HepG2 (cell line): ENCODE data around the gene ANKRD62.

Experiments
- CTCF ChIP-seq: sonication (generic); formaldehyde crosslinking; IDR thresholded peaks from 2 replicates; pipeline ENCODE4 v1.5.0; 2020; ENCODE audit warnings: mild to moderate bottlenecking, missing genetic modification reagents, moderate library complexity
- HDAC2 ChIP-seq: sonication (generic); formaldehyde crosslinking; IDR thresholded peaks from 2 replicates; pipeline ENCODE4 v1.4.0; 2020; ENCODE audit warnings: missing genetic modification reagents
- NFKB2 ChIP-seq: sonication (generic); formaldehyde crosslinking; IDR thresholded peaks from 2 replicates; pipeline ENCODE4 v1.4.0; 2020; ENCODE audit warnings: missing genetic modification reagents, borderline replicate concordance
- POLR2A ChIP-seq, 2 experiments: IDR thresholded peaks; 2 replicates each; pipeline ENCODE4 v1.6.1; 2011; ENCODE audit warnings: low read depth in 2 of 2, low read length in 2 of 2, mild to moderate bottlenecking in 1 of 2, moderate library complexity in 1 of 2; ENCODE audit not compliant: insufficient read depth in 1 of 2
- POLR2AphosphoS2 ChIP-seq: IDR thresholded peaks from 2 replicates; pipeline ENCODE4 v1.6.1; 2011; ENCODE audit warnings: low read depth, low read length, improper control_type of control experiment
- RAD21 ChIP-seq: fragments of 450-650 bp; formaldehyde crosslinking; IDR thresholded peaks from 2 replicates; pipeline ENCODE4 v1.5.0; 2020; ENCODE audit warnings: mild to moderate bottlenecking
- TBL1XR1 ChIP-seq: fragments of 150-350 bp; IDR thresholded peaks from 2 replicates; pipeline ENCODE4 v1.6.1; 2014; ENCODE audit warnings: borderline replicate concordance, low read length; ENCODE audit not compliant: partially characterized antibody
- TOE1 ChIP-seq: sonication (generic); formaldehyde crosslinking; IDR thresholded peaks from 2 replicates; pipeline ENCODE4 v1.4.0; 2020; ENCODE audit warnings: mild to moderate bottlenecking, missing genetic modification reagents
- YEATS2 ChIP-seq: sonication (generic); formaldehyde crosslinking; IDR thresholded peaks from 2 replicates; pipeline ENCODE4 v1.4.0; 2020; ENCODE audit warnings: missing genetic modification reagents, borderline replicate concordance
- ZNF256 ChIP-seq: sonication (generic); formaldehyde crosslinking; conservative IDR thresholded peaks from 2 replicates; pipeline ENCODE4 v1.4.0; 2020; ENCODE audit warnings: missing genetic modification reagents
- TF ChIP-seq, protein P1 (sequence below): conservative IDR thresholded peaks from 2 replicates; pipeline ENCODE4 v1.6.1; 2018; ENCODE audit warnings: missing genetic modification reagents
- TF ChIP-seq, protein P2 (sequence below): sonication (generic); formaldehyde crosslinking; IDR thresholded peaks from 2 replicates; pipeline ENCODE4 v1.4.0; 2020; ENCODE audit warnings: mild to moderate bottlenecking, missing genetic modification reagents

DNA sequence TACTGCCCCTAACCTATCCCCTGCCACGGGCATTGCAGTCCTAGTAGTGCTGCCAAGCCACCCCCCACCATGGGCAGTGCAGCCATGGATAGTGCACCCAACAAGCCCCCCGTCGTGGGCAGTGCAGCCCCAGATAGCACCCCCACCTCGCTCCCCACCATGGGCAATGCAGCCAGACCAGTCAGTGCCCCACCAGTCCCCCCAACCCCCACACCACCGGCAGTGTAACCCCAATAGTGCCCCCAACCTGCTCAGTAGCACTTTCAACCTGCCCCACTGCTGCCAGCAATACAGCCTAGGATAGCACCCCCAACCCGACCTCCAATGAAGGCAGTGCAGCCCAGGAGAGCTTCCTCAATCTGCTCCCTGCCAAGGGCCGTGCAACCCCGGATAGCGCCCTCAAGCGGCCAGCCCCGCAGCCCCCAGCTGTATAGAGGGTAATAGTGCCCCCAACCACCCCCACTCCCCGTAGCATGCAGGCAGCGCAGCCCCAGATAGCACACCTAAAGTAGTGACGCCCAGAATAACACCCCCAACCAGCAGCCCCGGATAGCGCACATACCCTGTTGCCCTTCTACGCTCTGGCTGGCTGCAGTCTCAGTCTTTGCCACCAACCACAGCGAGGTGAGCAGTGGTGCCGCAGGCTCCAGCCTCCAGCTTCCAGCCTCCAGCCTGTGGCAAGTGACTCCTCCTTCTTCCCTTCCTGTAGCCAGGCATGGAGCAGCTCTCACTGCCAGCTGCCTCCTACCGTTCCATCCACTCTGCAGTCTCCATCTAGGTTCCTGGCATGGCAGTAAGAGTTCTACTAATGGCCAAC lies 45.4 kb upstream of the ANKRD62 start:
- TF ChIP-seq NFKB2: no peak
- TF ChIP-seq CTCF (CRISPR knock-in tag): no peak
- no peak for TF ChIP-seq HDAC2
- TF ChIP-seq, protein P1, sequence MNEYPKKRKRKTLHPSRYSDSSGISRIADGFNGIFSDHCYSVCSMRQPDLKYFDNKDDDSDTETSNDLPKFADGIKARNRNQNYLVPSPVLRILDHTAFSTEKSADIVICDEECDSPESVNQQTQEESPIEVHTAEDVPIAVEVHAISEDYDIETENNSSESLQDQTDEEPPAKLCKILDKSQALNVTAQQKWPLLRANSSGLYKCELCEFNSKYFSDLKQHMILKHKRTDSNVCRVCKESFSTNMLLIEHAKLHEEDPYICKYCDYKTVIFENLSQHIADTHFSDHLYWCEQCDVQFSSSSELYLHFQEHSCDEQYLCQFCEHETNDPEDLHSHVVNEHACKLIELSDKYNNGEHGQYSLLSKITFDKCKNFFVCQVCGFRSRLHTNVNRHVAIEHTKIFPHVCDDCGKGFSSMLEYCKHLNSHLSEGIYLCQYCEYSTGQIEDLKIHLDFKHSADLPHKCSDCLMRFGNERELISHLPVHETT (CRISPR knock-in tag): no peak
- no peak for TF ChIP-seq ZNF256 (CRISPR knock-in tag)
- TF ChIP-seq, protein P2, sequence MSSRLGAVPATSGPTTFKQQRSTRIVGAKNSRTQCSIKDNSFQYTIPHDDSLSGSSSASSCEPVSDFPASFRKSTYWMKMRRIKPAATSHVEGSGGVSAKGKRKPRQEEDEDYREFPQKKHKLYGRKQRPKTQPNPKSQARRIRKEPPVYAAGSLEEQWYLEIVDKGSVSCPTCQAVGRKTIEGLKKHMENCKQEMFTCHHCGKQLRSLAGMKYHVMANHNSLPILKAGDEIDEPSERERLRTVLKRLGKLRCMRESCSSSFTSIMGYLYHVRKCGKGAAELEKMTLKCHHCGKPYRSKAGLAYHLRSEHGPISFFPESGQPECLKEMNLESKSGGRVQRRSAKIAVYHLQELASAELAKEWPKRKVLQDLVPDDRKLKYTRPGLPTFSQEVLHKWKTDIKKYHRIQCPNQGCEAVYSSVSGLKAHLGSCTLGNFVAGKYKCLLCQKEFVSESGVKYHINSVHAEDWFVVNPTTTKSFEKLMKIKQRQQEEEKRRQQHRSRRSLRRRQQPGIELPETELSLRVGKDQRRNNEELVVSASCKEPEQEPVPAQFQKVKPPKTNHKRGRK (CRISPR knock-in tag): no peak
- no peak for TF ChIP-seq RAD21 (CRISPR knock-in tag)
- no peak for TF ChIP-seq POLR2A (IDR thresholded peaks at IDR 0.05; ENCODE audit: insufficient read depth in 1 of 2, low read depth in 2 of 2, low read length in 2 of 2)
- no peak for TF ChIP-seq TBL1XR1
- no peak for TF ChIP-seq TOE1 (CRISPR knock-in tag)
- no peak for TF ChIP-seq YEATS2
- no peak for TF ChIP-seq POLR2AphosphoS2
